IPS DF 4.7 (cell line): Measurements from ENCODE around the gene TBK1.

Experiments used
- DNase-seq: peaks from one replicate; pipeline ENCODE4 v3.0.0-alpha.2; 2013; ENCODE audit warnings: low spot score; ENCODE audit errors: extremely low read depth

Gene TBK1

GRCh38 chr12:64544371-64545080, 92.6 kb downstream of the TBK1 start:
- no peak for DNase-seq

DNA sequence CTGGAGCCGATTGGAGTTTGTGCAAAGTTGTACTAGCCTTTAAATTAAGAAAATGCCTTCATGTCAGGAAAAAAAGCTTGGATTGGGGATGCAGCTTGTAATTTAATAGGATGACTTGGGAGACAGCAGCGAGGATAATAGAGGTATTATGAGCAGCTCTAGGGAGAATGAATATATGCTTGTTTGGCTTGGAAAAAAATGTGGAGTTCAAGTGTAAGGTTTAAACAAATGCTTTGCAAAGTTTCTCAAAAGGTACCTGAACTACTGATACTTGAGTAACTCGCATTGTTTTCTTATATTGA, 93.1 kb downstream of the TBK1 start:
- no peak for DNase-seq

DNA sequence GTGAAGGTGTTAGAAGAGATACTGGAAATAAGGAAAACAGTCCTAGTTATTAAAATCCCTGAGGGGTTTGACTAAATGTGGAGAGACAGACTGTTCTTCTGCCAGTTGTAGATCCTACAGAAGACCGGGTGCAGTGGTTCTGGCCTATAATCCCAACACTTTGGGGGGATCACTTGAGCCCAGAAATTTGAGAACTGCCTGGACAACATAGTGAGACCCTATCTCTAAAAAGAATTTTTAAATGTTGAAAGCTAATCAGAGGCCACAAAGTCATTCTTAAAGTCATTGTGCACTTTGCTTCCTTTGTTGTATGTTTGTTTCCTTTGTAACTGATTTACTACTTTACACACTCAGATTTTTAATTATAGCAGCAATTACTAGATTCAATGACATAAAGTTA, 97.2 kb downstream of the TBK1 start:
- no peak for DNase-seq

DNA sequence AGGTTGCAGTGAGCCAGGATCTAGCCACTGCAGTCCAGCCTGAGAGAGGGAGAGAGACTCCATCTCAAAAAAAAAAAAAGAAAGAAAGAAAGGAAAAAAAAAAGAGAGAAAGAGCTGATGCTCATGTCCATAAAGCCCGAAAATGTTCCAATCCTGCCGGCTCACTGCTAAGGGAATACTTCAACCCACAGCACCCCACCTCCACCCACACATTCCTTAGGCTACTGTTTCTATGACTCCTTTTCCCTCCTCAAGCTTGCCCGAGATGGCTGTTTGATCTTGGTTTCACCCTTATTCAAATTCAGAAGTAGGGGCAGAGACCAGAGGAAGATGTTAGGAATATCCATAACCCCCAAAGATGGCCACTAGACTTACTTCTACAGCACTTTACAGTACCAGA, 98.8 kb downstream of the TBK1 start:
- DNase-seq: no peak

DNA sequence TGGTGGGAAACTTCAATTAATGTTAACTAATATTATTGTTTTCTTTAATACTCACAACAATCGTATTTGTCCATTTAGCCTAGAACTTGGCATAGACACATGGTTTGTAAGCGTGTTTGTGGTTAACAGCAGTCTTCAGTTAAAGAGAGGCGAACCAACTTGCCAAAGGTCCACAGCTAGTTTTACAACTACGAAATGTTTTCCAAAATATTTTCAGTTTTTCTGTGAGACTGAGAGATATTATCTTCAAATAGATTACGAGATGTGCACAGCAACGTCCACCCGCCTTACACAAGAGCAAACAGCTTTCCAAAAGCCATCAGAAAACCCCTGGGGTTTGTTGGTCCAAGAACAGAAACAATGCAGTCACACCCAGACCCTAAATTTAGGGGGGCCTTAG, 99.8 kb downstream of the TBK1 start:
- DNase-seq: no peak
